Thoracic aorta (tissue), 2 donors: ENCODE data around the gene ARHGEF3. TPM values are rescaled to one million over a fixed set of nuclear protein-coding genes. Genes with fewer than 3 reads are reported as not detected.

Source experiments
- ATAC-seq: fragments of 150-250 bp; one replicate; pipeline ENCODE4 v1.8.0; 2017; ENCODE audit warnings: low read depth; ENCODE audit not compliant: insufficient number of reproducible peaks, low FRiP score
- DNase-seq: peaks from one replicate; pipeline ENCODE4 v3.0.0-alpha.2; 2020; ENCODE audit warnings: low spot score
- H3K27ac ChIP-seq, 2 donors: fragments of 200-600 bp; sonication (generic); 1 replicate in 1 of 2; 2 replicates in 1 of 2; pipeline ENCODE4 v1.5.1; 2016; ENCODE audit warnings: mild to moderate bottlenecking in 2 of 2, moderate library complexity in 2 of 2
- H3K27me3 ChIP-seq: fragments of 200-600 bp; sonication (generic); replicated peaks from 2 replicates; pipeline ENCODE4 v1.6.0; 2016; ENCODE audit warnings: mild to moderate bottlenecking; ENCODE audit not compliant: insufficient read depth
- H3K36me3 ChIP-seq: fragments of 200-600 bp; sonication (generic); one replicate; pipeline ENCODE4 v1.5.1; 2016
- H3K4me1 ChIP-seq, 2 donors: fragments of 200-600 bp; sonication (generic); 1 replicate in 1 of 2; 2 replicates in 1 of 2; pipeline versions ENCODE4 v1.5.1 to v1.6.0; 2016; ENCODE audit warnings: low read depth in 2 of 2, mild to moderate bottlenecking in 1 of 2; ENCODE audit not compliant: control insufficient read depth in 1 of 2
- H3K4me3 ChIP-seq: fragments of 200-600 bp; sonication (generic); 2 replicates; pipeline ENCODE4 v1.5.1; 2016; ENCODE audit warnings: mild to moderate bottlenecking
- H3K9me3 ChIP-seq: fragments of 200-600 bp; sonication (generic); 2 replicates; pipeline ENCODE4 v1.5.1; 2016
- CTCF ChIP-seq: fragments of 200-600 bp; sonication (generic); IDR thresholded peaks from one replicate; pipeline ENCODE4 v1.5.1; 2019; ENCODE audit warnings: antibody characterized with exemption
- total RNA-seq, 2 donors: library from RNA; depleted of rRNA; stranded (reverse); fragments of >200 nt; gene quantifications; one replicate each; pipeline versions ENCODE4 v1.1.0 to v1.2.3, GENCODE V29; 2016

Gene ARHGEF3
- total RNA-seq, 2 donors from 2014 or later, result 13.9 to 21.9 TPM

- no peak for TF ChIP-seq CTCF
- Histone ChIP-seq H3K36me3 (no peaks in the 10 kb centered on the region), H3K4me1 (no peaks in the 10 kb centered on the region), H3K27me3 (no peaks in the 10 kb centered on the region), H3K4me3 (no peak overlapping the region), H3K9me3 (no peaks in the 10 kb centered on the region), H3K27ac (no peak overlapping the region)
- no peak for ATAC-seq
- no peak for DNase-seq
Measured at GRCh38 chr3:56839784-56840715, 38.3 kb upstream of the ARHGEF3 start.

GRCh38 chr3:56838448-56838847 is 36.7 kb upstream of the ARHGEF3 start:
- DNase-seq, result no peak
- no peak for TF ChIP-seq CTCF
- no peaks in the 10 kb centered on the region for H3K4me1 ChIP-seq
- no peaks in the 10 kb centered on the region for H3K27me3 ChIP-seq
- H3K27ac ChIP-seq, result no peak overlapping the region
- H3K9me3 ChIP-seq, result no peaks in the 10 kb centered on the region
- no peak for ATAC-seq
- no peak overlapping the region for H3K4me3 ChIP-seq
- no peaks in the 10 kb centered on the region for H3K36me3 ChIP-seq

- Histone ChIP-seq H3K27ac (no peak overlapping the region), H3K4me3 (no peak overlapping the region), H3K9me3 (no peaks in the 10 kb centered on the region), H3K27me3 (no peaks in the 10 kb centered on the region), H3K4me1 (no peaks in the 10 kb centered on the region), H3K36me3 (no peaks in the 10 kb centered on the region)
- TF ChIP-seq CTCF, result no peak
- no peak for ATAC-seq
- DNase-seq, result no peak
Measured at GRCh38 chr3:56837196-56837955, 35.6 kb upstream of the ARHGEF3 start.

- no peaks in the 10 kb centered on the region for H3K36me3 ChIP-seq
- no peak for DNase-seq
- H3K4me1 ChIP-seq, result no peaks in the 10 kb centered on the region
- no peaks in the 10 kb centered on the region for H3K27me3 ChIP-seq
- H3K27ac ChIP-seq, result no peak overlapping the region
- H3K9me3 ChIP-seq, result no peaks in the 10 kb centered on the region
- H3K4me3 ChIP-seq, result no peak overlapping the region
- no peak for TF ChIP-seq CTCF
- ATAC-seq, result no peak
Measured at GRCh38 chr3:56836276-56837163, 34.8 kb upstream of the ARHGEF3 start.
